ENCODE measurements around the gene OAS3.

DNA sequence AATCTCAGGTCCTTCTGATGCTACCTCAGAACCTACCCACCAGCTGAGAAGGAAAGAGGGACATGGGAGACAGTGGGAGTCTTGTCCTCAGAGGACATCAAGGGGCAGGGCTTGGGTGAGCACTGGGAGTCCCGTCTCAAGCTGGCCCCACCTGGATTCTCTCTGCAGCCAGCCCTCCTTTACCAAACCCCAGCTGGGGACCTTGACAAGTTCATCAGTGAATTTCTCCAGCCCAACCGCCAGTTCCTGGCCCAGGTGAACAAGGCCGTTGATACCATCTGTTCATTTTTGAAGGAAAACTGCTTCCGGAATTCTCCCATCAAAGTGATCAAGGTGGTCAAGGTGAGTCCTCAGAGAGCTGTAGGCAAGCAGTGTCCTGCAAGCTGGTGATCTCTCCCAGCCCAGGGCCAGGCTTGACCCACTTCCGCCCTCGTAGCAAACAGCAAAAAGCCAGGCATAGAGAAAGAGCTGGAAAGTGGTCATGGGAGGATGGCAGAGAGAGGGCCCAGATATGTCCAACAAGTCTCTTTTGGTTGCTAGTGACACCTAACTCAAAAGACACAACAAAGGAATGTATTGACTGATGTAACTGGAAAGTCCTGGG lies 25.9 kb downstream of the OAS3 start:
- no peak for TF ChIP-seq POLR2A (IDR thresholded peaks at IDR 0.05)
- TF ChIP-seq, protein P1, sequence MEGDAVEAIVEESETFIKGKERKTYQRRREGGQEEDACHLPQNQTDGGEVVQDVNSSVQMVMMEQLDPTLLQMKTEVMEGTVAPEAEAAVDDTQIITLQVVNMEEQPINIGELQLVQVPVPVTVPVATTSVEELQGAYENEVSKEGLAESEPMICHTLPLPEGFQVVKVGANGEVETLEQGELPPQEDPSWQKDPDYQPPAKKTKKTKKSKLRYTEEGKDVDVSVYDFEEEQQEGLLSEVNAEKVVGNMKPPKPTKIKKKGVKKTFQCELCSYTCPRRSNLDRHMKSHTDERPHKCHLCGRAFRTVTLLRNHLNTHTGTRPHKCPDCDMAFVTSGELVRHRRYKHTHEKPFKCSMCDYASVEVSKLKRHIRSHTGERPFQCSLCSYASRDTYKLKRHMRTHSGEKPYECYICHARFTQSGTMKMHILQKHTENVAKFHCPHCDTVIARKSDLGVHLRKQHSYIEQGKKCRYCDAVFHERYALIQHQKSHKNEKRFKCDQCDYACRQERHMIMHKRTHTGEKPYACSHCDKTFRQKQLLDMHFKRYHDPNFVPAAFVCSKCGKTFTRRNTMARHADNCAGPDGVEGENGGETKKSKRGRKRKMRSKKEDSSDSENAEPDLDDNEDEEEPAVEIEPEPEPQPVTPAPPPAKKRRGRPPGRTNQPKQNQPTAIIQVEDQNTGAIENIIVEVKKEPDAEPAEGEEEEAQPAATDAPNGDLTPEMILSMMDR (IDR thresholded peaks at IDR 0.05) = no peak

All from testis (tissue), 2 donors.